Measurements from ENCODE around the gene VAX1. TPM values are rescaled to one million over a fixed set of nuclear protein-coding genes. Genes with fewer than 3 reads are reported as not detected.

Gene VAX1
- total and polyA plus RNA-seq, 9 of the 15 experiments (the other 6 are each of a cell fraction or from before 2014, with no cell fraction given) = not detected

DNA sequence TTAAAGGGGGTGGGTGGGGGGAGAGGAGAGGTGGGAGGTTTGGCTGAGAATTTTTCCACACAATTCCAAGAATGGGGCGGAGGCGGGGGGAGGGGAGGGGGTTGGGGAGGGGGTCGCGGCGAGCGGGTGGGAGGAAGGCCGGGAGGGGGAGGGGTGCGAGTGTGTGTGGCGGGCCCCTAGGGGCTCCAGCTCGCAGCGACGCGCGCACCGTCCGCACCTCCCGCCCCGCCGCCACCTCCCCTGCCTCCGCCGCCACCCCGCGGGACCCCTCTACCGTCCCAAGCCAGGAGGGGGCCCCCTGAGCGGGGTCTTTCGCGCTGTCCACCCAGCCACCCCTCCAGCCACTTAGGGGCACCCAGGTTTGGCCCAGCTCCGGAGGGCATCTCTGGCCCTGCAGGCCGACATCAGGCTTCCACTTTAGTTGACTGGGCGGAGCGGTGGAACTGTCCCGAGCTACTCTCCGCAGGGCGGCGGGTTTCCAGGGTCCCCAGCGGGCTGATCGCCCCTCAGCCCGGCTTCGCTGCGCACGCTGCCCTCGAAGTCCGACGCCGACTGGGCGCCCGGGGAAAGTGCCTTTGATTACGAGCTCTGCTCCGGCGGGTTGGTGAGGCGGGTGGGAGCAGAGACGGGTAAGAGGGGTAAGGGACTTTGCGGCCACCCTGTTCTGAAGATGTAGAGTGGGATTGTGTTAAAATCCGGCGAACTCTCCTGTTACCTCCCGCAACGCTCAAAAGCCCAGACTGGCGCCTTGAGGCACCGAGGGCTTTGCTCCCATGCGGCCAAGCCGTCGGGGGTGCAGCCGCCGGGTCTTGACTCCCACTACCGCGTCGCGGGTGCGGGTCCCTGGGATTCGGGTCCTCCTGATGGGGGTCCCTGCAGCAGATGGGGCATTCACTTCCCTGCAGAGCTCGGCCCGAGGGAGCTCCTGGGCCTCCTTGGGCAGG is 1.8 kb upstream of the VAX1 start (continued):
- TF ChIP-seq POLR3A (IDR thresholded peaks at IDR 0.05; ENCODE audit: borderline replicate concordance, extremely low read depth, insufficient read depth, insufficient read length) (no peak), HNRNPLL (IDR thresholded peaks at IDR 0.05; ENCODE audit: low read depth, low read length, poor library complexity, severe bottlenecking) (no peak), MTA1 (IDR thresholded peaks at IDR 0.05; ENCODE audit: borderline replicate concordance) (no peak), NCOA6 (IDR thresholded peaks at IDR 0.05) (no peak), IFI16 (CRISPR knock-in tag; IDR thresholded peaks at IDR 0.05) (no peak), ZBED1 (IDR thresholded peaks at IDR 0.05) (no peak), CBX5 (IDR thresholded peaks at IDR 0.05; ENCODE audit: borderline replicate concordance, low read depth) (no peak), ETV1 (tag; conservative IDR thresholded peaks at IDR 0.05; ENCODE audit: low read depth) (no peak), POU5F1 (IDR thresholded peaks at IDR 0.05; ENCODE audit: borderline replicate concordance, low read depth, low read length, partially characterized antibody) (no peak)
- TF ChIP-seq, protein P1, sequence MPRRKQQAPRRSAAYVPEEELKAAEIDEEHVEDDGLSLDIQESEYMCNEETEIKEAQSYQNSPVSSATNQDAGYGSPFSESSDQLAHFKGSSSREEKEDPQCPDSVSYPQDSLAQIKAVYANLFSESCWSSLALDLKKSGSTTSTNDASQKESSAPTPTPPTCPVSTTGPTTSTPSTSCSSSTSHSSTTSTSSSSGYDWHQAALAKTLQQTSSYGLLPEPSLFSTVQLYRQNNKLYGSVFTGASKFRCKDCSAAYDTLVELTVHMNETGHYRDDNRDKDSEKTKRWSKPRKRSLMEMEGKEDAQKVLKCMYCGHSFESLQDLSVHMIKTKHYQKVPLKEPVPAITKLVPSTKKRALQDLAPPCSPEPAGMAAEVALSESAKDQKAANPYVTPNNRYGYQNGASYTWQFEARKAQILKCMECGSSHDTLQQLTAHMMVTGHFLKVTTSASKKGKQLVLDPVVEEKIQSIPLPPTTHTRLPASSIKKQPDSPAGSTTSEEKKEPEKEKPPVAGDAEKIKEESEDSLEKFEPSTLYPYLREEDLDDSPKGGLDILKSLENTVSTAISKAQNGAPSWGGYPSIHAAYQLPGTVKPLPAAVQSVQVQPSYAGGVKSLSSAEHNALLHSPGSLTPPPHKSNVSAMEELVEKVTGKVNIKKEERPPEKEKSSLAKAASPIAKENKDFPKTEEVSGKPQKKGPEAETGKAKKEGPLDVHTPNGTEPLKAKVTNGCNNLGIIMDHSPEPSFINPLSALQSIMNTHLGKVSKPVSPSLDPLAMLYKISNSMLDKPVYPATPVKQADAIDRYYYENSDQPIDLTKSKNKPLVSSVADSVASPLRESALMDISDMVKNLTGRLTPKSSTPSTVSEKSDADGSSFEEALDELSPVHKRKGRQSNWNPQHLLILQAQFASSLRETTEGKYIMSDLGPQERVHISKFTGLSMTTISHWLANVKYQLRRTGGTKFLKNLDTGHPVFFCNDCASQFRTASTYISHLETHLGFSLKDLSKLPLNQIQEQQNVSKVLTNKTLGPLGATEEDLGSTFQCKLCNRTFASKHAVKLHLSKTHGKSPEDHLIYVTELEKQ (CRISPR knock-in tag; IDR thresholded peaks at IDR 0.05) = no peak

Measured in K562 (cell line).